GM23338 (cell line): Measurements from ENCODE around the gene PTGDS. TPM values are rescaled to one million over a fixed set of nuclear protein-coding genes. Genes with fewer than 3 reads are reported as not detected.

Source experiments
- ATAC-seq: fragments of 200-7000 bp; cut with Tn5 transposase; 3 replicates; pipeline ENCODE4 v1.9.1; 2020
- DNase-seq: peaks from one replicate; pipeline ENCODE4 v3.0.0-alpha.2; 2015; ENCODE audit warnings: low spot score
- H2AFZ ChIP-seq: fragments of 200-600 bp; sonication (generic); 2 replicates; pipeline ENCODE4 v1.8.0; 2016; ENCODE audit warnings: antibody characterized with exemption, mild to moderate bottlenecking, moderate library complexity
- H3F3A ChIP-seq: fragments of 200-600 bp; sonication (generic); replicated peaks from 2 replicates; pipeline ENCODE4 v1.8.0; 2017; ENCODE audit warnings: antibody characterized with exemption, mixed run types, low read depth
- H3K27ac ChIP-seq: fragments of 200-600 bp; sonication (generic); 2 replicates; pipeline ENCODE4 v1.6.1; 2016; ENCODE audit warnings: low read depth
- H3K27me3 ChIP-seq: fragments of 200-600 bp; sonication (generic); 2 replicates; pipeline ENCODE4 v1.8.0; 2016; ENCODE audit warnings: mild to moderate bottlenecking, mixed run types, moderate library complexity; ENCODE audit not compliant: insufficient read depth
- H3K36me3 ChIP-seq: fragments of 200-600 bp; sonication (generic); 2 replicates; pipeline ENCODE4 v1.8.0; 2016; ENCODE audit warnings: mild to moderate bottlenecking; ENCODE audit not compliant: insufficient read depth
- H3K4me1 ChIP-seq: fragments of 200-600 bp; sonication (generic); 2 replicates; pipeline ENCODE4 v1.8.0; 2016; ENCODE audit warnings: mild to moderate bottlenecking, moderate library complexity; ENCODE audit not compliant: insufficient read depth
- H3K4me2 ChIP-seq: fragments of 200-600 bp; sonication (generic); 2 replicates; pipeline ENCODE4 v1.7.1; 2017; ENCODE audit warnings: mixed run types
- H3K4me3 ChIP-seq: fragments of 200-600 bp; sonication (generic); 2 replicates; pipeline ENCODE4 v1.6.1; 2016; ENCODE audit warnings: mixed run types
- H3K79me2 ChIP-seq: fragments of 200-600 bp; sonication (generic); replicated peaks from 2 replicates; pipeline ENCODE4 v1.8.0; 2017; ENCODE audit warnings: mild to moderate bottlenecking; ENCODE audit not compliant: insufficient read depth
- H3K9me2 ChIP-seq: fragments of 200-600 bp; sonication (generic); 2 replicates; pipeline ENCODE4 v1.8.0; 2017; ENCODE audit not compliant: insufficient read depth
- H4K20me1 ChIP-seq: fragments of 200-600 bp; sonication (generic); replicated peaks from 2 replicates; pipeline ENCODE4 v1.8.0; 2017; ENCODE audit warnings: mild to moderate bottlenecking; ENCODE audit not compliant: insufficient read depth
- H3K27ac Mint-ChIP-seq: 2 replicates; pipeline ENCODE4 v1.8.0; 2020; ENCODE audit warnings: inconsistent platforms, mild to moderate bottlenecking, moderate library complexity, mixed read lengths
- H3K27me3 Mint-ChIP-seq: 3 replicates; pipeline ENCODE4 v1.8.0; 2022; ENCODE audit warnings: low read depth, mild to moderate bottlenecking, moderate library complexity, mixed read lengths, inconsistent platforms; ENCODE audit not compliant: insufficient read depth, poor library complexity
- H3K36me3 Mint-ChIP-seq: 3 replicates; pipeline ENCODE4 v1.8.0; 2021; ENCODE audit warnings: low read depth, mild to moderate bottlenecking, inconsistent platforms, moderate library complexity, mixed read lengths
- H3K4me1 Mint-ChIP-seq: 3 replicates; pipeline ENCODE4 v1.8.0; 2020; ENCODE audit warnings: mild to moderate bottlenecking, inconsistent platforms, mixed read lengths
- H3K4me3 Mint-ChIP-seq: 3 replicates; pipeline ENCODE4 v1.8.0; 2021; ENCODE audit warnings: moderate library complexity, mild to moderate bottlenecking, inconsistent platforms, mixed read lengths
- H3K9me3 Mint-ChIP-seq: 3 replicates; pipeline ENCODE4 v1.8.0; 2020; ENCODE audit warnings: moderate library complexity, mild to moderate bottlenecking, inconsistent platforms, mixed read lengths
- EZH2 ChIP-seq: fragments of 200-600 bp; sonication (generic); IDR thresholded peaks from one replicate; pipeline ENCODE4 v1.8.0; 2017; ENCODE audit warnings: antibody characterized with exemption, mild to moderate bottlenecking, low read depth; ENCODE audit not compliant: unreplicated experiment
- ZNF331 ChIP-seq: fragments of 250-450 bp; sonication (Bioruptor Pico); IDR thresholded peaks from 2 replicates; pipeline ENCODE4 v1.5.0; 2020; ENCODE audit warnings: low read depth, mild to moderate bottlenecking, moderate library complexity
- polyA plus RNA-seq: library from polyadenylated mRNA; unstranded; fragments of >200 nt; fragmentation: Nextera tagmentation; extraction: Ambion mirVana; gene quantifications from 2 replicates; pipeline ENCODE4 v1.2.1, GENCODE V29; 2016
- total RNA-seq: library from RNA; depleted of rRNA; stranded (reverse); fragments of >200 nt; shearing (Covaris generic); gene quantifications from 2 replicates; pipeline ENCODE4 v1.2.3, GENCODE V29; 2014
- TF ChIP-seq, protein P1 (sequence below), 2 experiments: fragments of 200-600 bp in 1 of 2; sonication (generic) in 1 of 2; conservative IDR thresholded peaks; 2 replicates each; pipeline versions ENCODE4 v1.5.1 to v1.6.1; 2016 to 2017; ENCODE audit warnings: antibody characterized with exemption in 2 of 2, low read depth in 2 of 2, mild to moderate bottlenecking in 2 of 2, moderate library complexity in 1 of 2
- TF ChIP-seq, protein P2 (sequence below): IDR thresholded peaks from one replicate; pipeline ENCODE4 v1.6.1; 2018; ENCODE audit warnings: antibody characterized with exemption; ENCODE audit not compliant: unreplicated experiment
- TF ChIP-seq, protein P3 (sequence below): IDR thresholded peaks from 2 replicates; pipeline ENCODE4 v1.6.1; 2016; ENCODE audit warnings: antibody characterized with exemption

The PTGDS gene
- total and polyA plus RNA-seq, 2 experiments from 2014 or later, result 1.9 to 3.1 TPM

DNA sequence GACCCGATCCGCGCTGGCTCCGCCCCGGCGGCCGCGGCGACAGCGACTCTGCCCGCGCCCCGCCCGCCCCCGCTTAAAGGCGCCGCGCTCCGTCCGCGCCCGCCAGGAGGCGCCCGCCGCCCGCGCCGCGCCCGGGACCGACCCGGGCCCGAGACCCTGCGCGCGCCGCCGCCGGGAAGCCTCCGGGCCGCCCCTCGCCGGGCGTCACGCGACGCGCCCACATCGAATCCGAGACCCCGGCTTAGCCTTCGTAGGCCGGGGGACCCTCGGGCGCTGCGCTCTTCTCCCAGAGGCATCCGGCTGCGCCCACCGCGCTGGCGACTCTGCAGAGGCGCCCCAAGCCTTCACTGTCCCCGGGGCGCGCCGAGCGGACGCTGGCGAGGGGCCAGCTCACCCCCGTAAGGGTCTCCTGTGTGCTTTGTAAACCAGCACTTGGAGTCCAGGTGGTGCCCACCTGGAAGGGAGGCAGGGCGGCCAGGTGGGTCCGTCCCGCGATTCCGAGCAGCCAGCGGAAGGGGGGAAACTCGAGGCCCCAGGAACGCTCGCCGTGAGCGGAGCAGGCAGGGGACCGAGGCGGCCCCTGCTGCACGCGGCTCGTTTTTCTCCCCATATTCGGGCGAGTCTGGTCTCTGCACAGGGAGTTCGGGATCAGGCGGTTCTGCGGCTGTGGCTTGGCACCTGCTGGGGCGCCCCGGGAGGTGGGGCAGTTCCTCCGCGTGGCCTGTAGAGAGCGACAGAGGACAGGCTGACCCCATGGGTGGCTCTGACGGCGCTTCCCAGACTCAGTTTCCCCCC is 51.2 kb downstream of the PTGDS start:
- DNase-seq (peak; percentile 78), ATAC-seq (peak; percentile 30)
- Histone ChIP-seq H4K20me1 (no peaks in the 10 kb centered on the region), H3K27ac (no peak overlapping the region), H3K36me3 (no peaks in the 10 kb centered on the region), H3K4me1 (0 out of 2 replicates have a peak, but pooled peaks cover 3% of the 10 kb centered on the region), H3K4me2 (peak overlapping the region; percentile 84), H3F3A (0 out of 2 replicates have a peak, but pooled peaks cover 3% of the 10 kb centered on the region), H3K4me3 (peak overlapping the region; percentile 75), H3K9me2 (no peaks in the 10 kb centered on the region), H3K27me3 (peaks cover 21% of the 10 kb centered on the region), H3K79me2 (no peaks in the 10 kb centered on the region), H2AFZ (peak overlapping the region; percentile 90)
- Mint-ChIP-seq H3K27me3 (peaks cover 30% of the 10 kb centered on the region), H3K36me3 (no peaks in the 10 kb centered on the region), H3K27ac (no peak overlapping the region), H3K4me1 (no peaks in the 10 kb centered on the region; the same call in 2 of the 3 replicates), H3K4me3 (peak overlapping the region; percentile 61), H3K9me3 (no peaks in the 10 kb centered on the region)
- TF ChIP-seq ZNF331 (CRISPR knock-in tag), result no peak
- TF ChIP-seq, protein P1, sequence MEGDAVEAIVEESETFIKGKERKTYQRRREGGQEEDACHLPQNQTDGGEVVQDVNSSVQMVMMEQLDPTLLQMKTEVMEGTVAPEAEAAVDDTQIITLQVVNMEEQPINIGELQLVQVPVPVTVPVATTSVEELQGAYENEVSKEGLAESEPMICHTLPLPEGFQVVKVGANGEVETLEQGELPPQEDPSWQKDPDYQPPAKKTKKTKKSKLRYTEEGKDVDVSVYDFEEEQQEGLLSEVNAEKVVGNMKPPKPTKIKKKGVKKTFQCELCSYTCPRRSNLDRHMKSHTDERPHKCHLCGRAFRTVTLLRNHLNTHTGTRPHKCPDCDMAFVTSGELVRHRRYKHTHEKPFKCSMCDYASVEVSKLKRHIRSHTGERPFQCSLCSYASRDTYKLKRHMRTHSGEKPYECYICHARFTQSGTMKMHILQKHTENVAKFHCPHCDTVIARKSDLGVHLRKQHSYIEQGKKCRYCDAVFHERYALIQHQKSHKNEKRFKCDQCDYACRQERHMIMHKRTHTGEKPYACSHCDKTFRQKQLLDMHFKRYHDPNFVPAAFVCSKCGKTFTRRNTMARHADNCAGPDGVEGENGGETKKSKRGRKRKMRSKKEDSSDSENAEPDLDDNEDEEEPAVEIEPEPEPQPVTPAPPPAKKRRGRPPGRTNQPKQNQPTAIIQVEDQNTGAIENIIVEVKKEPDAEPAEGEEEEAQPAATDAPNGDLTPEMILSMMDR (conservative IDR thresholded peaks at IDR 0.05; ENCODE audit: low read depth in 2 of 2), result peak; percentile 17 to 53; a peak in 2 of 4 replicates

DNA sequence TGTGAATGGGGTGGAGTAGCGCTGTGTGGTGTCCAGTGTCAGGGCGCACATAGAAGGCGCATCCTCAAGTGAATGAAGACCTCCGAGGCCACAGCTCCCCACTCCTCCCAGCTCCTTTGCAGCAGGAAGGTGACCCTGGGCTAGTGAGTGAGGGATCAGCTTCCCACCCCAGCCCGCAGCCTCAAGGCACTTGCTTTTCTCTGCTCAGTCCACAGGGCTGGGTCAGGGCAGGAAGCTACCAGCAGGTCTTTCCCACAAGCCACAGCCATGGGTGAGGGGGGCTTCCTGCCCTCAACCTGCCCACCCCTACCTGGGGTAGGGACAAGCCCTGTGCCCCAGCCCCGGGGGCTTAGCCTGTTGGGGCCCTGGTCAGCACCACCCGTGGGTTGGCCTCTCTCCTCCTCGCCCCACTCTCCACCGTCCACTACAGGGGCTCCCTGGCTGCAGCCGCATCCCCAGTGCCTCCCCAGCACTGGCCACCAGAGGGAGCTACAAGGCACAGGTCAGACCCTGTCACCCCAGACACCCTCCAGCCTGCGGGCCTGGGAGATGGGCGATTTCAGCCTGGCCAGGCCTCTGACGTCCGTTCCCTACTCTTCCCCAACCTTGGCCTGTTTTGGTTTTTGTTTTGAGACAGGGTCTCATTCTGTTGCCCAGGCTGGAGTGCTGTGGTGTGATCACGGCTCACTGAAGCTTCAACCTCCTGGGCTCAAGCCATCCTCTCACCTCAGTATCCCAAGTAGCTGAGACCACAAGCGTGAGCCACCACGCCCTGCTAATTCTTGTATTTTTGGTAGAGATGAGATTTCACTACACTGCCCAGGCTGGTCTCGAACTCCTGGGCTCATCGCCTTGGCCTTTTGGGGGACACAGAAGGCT is 52.0 kb downstream of the PTGDS start:
- peak; percentile 82 for DNase-seq
- 0 out of 2 replicates have a peak, but pooled peaks cover 3% of the 10 kb centered on the region for H3F3A ChIP-seq
- peak overlapping the region; percentile 75 for H3K4me3 ChIP-seq
- no peaks in the 10 kb centered on the region for H3K9me2 ChIP-seq
- no peaks in the 10 kb centered on the region; the same call in 2 of the 3 replicates for H3K4me1 Mint-ChIP-seq
- no peaks in the 10 kb centered on the region for H3K36me3 Mint-ChIP-seq
- peaks cover 28% of the 10 kb centered on the region for H3K27me3 Mint-ChIP-seq
- no peak overlapping the region for H3K27ac ChIP-seq
- no peaks in the 10 kb centered on the region for H3K36me3 ChIP-seq
- peak overlapping the region; percentile 90; the same call in 1 of the 2 replicates for H2AFZ ChIP-seq
- H3K4me2 ChIP-seq, result peak overlapping the region; percentile 84
- H3K27me3 ChIP-seq, result peaks cover 21% of the 10 kb centered on the region
- TF ChIP-seq, protein P2, sequence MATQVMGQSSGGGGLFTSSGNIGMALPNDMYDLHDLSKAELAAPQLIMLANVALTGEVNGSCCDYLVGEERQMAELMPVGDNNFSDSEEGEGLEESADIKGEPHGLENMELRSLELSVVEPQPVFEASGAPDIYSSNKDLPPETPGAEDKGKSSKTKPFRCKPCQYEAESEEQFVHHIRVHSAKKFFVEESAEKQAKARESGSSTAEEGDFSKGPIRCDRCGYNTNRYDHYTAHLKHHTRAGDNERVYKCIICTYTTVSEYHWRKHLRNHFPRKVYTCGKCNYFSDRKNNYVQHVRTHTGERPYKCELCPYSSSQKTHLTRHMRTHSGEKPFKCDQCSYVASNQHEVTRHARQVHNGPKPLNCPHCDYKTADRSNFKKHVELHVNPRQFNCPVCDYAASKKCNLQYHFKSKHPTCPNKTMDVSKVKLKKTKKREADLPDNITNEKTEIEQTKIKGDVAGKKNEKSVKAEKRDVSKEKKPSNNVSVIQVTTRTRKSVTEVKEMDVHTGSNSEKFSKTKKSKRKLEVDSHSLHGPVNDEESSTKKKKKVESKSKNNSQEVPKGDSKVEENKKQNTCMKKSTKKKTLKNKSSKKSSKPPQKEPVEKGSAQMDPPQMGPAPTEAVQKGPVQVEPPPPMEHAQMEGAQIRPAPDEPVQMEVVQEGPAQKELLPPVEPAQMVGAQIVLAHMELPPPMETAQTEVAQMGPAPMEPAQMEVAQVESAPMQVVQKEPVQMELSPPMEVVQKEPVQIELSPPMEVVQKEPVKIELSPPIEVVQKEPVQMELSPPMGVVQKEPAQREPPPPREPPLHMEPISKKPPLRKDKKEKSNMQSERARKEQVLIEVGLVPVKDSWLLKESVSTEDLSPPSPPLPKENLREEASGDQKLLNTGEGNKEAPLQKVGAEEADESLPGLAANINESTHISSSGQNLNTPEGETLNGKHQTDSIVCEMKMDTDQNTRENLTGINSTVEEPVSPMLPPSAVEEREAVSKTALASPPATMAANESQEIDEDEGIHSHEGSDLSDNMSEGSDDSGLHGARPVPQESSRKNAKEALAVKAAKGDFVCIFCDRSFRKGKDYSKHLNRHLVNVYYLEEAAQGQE, result peak; percentile 7
- TF ChIP-seq, protein P1 (conservative IDR thresholded peaks at IDR 0.05; ENCODE audit: low read depth in 2 of 2), result peak; percentile 83 to 95
- TF ChIP-seq, protein P3, sequence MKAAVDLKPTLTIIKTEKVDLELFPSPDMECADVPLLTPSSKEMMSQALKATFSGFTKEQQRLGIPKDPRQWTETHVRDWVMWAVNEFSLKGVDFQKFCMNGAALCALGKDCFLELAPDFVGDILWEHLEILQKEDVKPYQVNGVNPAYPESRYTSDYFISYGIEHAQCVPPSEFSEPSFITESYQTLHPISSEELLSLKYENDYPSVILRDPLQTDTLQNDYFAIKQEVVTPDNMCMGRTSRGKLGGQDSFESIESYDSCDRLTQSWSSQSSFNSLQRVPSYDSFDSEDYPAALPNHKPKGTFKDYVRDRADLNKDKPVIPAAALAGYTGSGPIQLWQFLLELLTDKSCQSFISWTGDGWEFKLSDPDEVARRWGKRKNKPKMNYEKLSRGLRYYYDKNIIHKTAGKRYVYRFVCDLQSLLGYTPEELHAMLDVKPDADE, result no peak
- TF ChIP-seq EZH2, result peak; percentile 20
- no peak for TF ChIP-seq ZNF331 (CRISPR knock-in tag)
- peak overlapping the region; percentile 61 for H3K4me3 Mint-ChIP-seq
- ATAC-seq, result peak; percentile 85
- no peaks in the 10 kb centered on the region for H4K20me1 ChIP-seq
- no peaks in the 10 kb centered on the region for H3K9me3 Mint-ChIP-seq
- H3K79me2 ChIP-seq, result no peaks in the 10 kb centered on the region
- H3K4me1 ChIP-seq, result 0 out of 2 replicates have a peak, but pooled peaks cover 3% of the 10 kb centered on the region
- no peak overlapping the region for H3K27ac Mint-ChIP-seq
